NB4 (cell line): ENCODE results near the gene DTNBP1.

Experiments
- DNase-seq: peaks from one replicate; pipeline ENCODE4 v3.0.0; 2010; ENCODE audit warnings: low read depth
- H3K4me3 ChIP-seq: one replicate; pipeline ENCODE4 v1.5.1; 2011; ENCODE audit warnings: mild to moderate bottlenecking, low read depth, low read length, moderate library complexity
- MYC ChIP-seq: IDR thresholded peaks from 2 replicates; pipeline ENCODE4 v1.6.1; 2011; ENCODE audit warnings: low read depth, low read length
- POLR2A ChIP-seq: IDR thresholded peaks from 2 replicates; pipeline ENCODE4 v1.6.1; 2011; ENCODE audit warnings: mild to moderate bottlenecking; ENCODE audit not compliant: insufficient read length; ENCODE audit errors: extremely low read depth
- TF ChIP-seq, protein P1 (sequence below): IDR thresholded peaks from one replicate; pipeline ENCODE4 v1.5.1; 2012; ENCODE audit warnings: low read depth, low read length
- TF ChIP-seq, protein P2 (sequence below): IDR thresholded peaks from 2 replicates; pipeline ENCODE4 v1.6.1; 2011; ENCODE audit warnings: low read depth, low read length

The DTNBP1 gene

DNA sequence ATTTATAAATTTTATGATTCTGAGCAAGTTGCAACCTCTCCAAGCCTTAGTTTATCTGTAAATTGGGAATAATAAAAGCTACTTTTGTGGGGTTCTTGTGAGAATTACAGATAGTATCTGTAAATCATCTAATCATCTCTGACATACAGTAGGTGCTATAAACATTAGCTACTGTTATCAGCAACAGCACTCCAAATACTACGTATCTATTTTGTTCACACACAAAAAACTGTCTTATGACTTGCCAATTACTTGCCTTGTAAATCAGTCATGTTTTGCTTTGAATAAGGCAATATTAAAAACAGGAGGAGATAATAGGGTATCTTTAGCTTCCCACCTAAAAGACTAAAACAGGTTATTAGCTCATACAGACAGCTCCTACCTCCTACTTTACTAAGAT, 36.7 kb downstream of the DTNBP1 start:
- H3K4me3 ChIP-seq, result no peak overlapping the region
- no peak for DNase-seq
- TF ChIP-seq, protein P1, sequence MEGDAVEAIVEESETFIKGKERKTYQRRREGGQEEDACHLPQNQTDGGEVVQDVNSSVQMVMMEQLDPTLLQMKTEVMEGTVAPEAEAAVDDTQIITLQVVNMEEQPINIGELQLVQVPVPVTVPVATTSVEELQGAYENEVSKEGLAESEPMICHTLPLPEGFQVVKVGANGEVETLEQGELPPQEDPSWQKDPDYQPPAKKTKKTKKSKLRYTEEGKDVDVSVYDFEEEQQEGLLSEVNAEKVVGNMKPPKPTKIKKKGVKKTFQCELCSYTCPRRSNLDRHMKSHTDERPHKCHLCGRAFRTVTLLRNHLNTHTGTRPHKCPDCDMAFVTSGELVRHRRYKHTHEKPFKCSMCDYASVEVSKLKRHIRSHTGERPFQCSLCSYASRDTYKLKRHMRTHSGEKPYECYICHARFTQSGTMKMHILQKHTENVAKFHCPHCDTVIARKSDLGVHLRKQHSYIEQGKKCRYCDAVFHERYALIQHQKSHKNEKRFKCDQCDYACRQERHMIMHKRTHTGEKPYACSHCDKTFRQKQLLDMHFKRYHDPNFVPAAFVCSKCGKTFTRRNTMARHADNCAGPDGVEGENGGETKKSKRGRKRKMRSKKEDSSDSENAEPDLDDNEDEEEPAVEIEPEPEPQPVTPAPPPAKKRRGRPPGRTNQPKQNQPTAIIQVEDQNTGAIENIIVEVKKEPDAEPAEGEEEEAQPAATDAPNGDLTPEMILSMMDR, result no peak
- no peak for TF ChIP-seq MYC
- TF ChIP-seq POLR2A, result no peak
- TF ChIP-seq, protein P2, sequence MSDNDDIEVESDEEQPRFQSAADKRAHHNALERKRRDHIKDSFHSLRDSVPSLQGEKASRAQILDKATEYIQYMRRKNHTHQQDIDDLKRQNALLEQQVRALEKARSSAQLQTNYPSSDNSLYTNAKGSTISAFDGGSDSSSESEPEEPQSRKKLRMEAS, result no peak

DNA sequence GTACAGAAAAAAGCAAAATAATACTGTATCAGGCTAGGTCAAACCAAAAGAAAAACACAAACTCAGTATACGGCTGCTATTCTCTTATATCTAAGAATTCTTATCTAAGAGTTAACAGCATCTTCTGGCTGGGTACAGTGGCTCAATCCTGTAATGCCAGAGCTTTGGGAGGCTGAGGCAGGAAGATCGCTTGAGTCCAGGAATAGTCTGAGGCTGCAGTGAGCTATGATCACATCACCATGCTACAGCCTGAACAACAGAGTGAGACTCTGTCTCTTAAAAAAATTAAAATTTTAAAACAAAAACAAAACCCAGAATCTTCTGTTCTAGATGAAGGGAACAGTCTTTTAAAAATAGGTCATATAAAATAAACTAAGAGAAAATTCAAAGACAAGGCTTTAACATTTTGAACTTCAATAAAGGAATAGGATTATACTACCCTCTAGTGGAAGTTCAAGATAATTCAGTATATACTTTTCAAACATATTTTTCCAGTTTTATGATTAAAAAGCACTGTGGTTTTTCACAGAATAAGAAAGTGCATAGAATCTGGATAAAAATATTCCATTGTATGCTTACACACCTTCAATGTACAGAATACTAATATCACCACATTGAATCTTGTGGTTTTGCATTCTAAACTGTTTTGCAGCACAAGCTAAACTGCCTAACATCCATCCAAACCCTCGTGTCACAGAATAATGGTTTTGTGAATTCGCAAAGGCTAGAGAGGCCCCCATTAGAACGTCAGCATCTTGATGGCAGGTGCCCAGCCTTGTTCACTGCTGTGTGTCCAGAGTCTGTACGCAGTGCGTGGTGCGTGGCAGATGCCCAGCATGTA, 39.3 kb downstream of the DTNBP1 start:
- peak; percentile 58 for DNase-seq
- no peak overlapping the region for H3K4me3 ChIP-seq
- TF ChIP-seq POLR2A (no peak), MYC (no peak)
- TF ChIP-seq, protein P2, result no peak
- TF ChIP-seq, protein P1, result no peak

DNA sequence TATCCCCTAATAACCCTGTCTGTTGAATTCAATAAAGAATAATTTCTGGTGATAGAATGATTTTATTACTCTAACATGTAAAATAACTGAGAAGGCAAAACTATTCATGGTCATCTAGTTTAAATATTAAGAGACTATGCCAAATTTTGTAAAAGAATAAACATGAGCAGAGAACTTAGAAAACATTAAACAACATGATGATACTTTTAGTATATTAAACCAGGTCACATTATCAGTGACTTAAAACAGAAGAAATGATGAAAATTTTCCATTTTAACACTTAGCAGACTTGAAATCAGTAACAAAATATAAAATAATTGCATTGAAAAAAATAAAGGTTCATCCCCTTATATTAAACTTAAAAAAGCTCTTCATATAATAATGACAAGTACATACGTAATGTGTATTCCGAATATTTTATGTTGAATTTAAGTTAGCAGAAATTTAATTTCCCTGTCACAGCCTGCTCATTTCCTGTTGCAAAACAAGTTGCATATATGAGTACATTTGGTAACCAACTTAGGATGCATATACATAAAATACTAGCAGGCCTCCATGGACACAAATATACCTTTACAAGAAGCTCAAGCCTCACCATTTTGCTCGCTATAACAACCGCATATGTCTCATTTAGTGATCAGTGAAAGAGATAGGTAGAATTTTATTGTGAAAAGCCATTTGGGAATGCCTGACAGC, 40.6 kb downstream of the DTNBP1 start:
- peak; percentile 72 for DNase-seq
- TF ChIP-seq, protein P2, result no peak
- TF ChIP-seq, protein P1, result no peak
- TF ChIP-seq MYC (no peak), POLR2A (no peak)
- H3K4me3 ChIP-seq, result peak overlapping the region; percentile 9

DNA sequence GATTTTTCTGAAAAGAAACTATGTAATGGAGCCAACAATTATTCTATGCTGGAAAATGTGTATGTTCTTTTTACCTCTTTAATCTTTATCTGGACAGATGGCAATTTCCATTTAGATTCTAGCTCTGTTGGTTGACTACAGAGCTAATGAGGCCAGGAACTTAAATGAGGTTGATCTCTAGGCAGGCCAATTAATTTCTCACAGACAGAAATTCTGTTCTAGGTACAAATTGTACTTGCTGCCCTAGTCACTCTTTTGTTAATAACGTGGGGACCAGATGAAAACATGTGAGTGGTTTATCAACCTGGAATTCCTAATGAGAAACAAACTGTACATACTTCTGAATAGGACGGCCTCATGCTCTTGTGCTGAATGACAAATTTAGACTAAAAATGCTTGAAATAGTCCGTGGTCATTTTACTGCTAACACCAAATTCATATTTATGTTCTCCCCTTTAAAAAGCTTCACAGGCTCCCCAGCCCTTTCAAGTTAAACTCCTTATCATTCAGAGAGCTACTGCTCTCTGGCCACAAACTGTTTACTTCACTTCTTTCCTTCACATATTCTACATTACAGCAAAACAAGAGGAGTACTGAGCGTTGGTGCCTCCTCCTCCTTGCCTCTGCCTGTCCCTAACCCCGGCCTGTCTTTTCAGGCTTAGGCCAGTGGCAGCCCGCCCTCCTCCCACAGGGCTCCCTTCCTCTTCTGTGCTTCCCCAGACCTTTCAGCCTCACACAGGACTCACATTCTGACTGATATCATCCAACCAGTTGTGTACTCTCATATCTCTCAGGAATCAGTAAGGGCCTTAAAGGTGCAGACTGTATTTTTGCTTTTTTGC, 41.4 kb downstream of the DTNBP1 start:
- TF ChIP-seq, protein P2, result peak; percentile 52; the same call in 1 of the 2 replicates
- TF ChIP-seq POLR2A (no peak), MYC (0 out of 2 replicates have a peak, but pooled peaks have one; percentile 6)
- TF ChIP-seq, protein P1, result no peak
- H3K4me3 ChIP-seq, result no peak overlapping the region
- DNase-seq, result peak; percentile 96

DNA sequence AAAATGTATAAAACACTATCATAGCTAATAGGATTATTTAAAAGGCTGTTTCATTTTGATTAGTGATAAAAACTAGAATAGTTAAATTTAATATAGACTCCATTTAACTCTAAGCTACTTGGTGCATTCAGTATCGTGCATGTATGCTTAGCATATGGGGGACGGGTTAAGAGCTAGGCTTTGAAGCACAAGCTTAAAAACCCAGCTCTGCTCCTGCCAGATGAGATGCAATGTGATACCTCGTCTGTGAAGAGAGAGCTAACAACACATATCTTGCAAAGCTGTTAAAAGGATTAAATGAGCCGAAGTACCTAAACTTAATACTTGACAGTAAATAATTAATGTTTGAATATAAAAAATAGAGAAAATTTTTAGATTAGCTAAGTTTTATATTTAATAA, 42.2 kb downstream of the DTNBP1 start:
- DNase-seq, result peak; percentile 24
- H3K4me3 ChIP-seq, result no peak overlapping the region
- TF ChIP-seq, protein P1, result no peak
- TF ChIP-seq POLR2A (no peak), MYC (no peak)
- TF ChIP-seq, protein P2, result no peak
